ENCODE measurements around the gene CCDC68.

Gene CCDC68

GRCh38 chr18:54949588-54949987 is 9.7 kb downstream of the CCDC68 start:
- peaks cover 19% of the 10 kb centered on the region for H3K4me1 ChIP-seq (ENCODE audit: insufficient read depth, low read length, poor library complexity, severe bottlenecking)
- no peaks in the 10 kb centered on the region for H4K20me1 ChIP-seq (ENCODE audit: insufficient read depth, low read length, poor library complexity, severe bottlenecking)
- no peak overlapping the region for H3K4me2 ChIP-seq (ENCODE audit: low read depth, low read length, poor library complexity, severe bottlenecking)
- no peaks in the 10 kb centered on the region for H3F3A ChIP-seq (ENCODE audit: low read depth)
- H3K79me2 ChIP-seq (ENCODE audit: insufficient read depth, low read length) = no peaks in the 10 kb centered on the region
- no peaks in the 10 kb centered on the region for H3K9me3 ChIP-seq (ENCODE audit: insufficient read depth, low read depth, low read length)
- no peak overlapping the region for H3K4me3 ChIP-seq (ENCODE audit: low read length, poor library complexity, severe bottlenecking)
- no peaks in the 10 kb centered on the region for H3K27me3 ChIP-seq (ENCODE audit: insufficient read depth, low read length, poor library complexity, severe bottlenecking)
- H2AFZ ChIP-seq (ENCODE audit: low read length) = no peak overlapping the region
- no peaks in the 10 kb centered on the region for H3K9me2 ChIP-seq (replicated peaks; ENCODE audit: low read depth, low read length)
- no peaks in the 10 kb centered on the region for H3K36me3 ChIP-seq (ENCODE audit: insufficient read depth, low read length)
- no peak overlapping the region for H3K9ac ChIP-seq (ENCODE audit: low read depth, low read length, poor library complexity, severe bottlenecking)
- no peak for TF ChIP-seq CTCF (conservative IDR thresholded peaks at IDR 0.05; ENCODE audit: low read length)
- TF ChIP-seq EZH2phosphoT487 (IDR thresholded peaks at IDR 0.05; ENCODE audit: borderline replicate concordance) = no peak

- H3K9ac ChIP-seq (ENCODE audit: low read depth, low read length, poor library complexity, severe bottlenecking) = no peak overlapping the region
- peak overlapping the region; percentile 58 for H2AFZ ChIP-seq (ENCODE audit: low read length)
- H3K27me3 ChIP-seq (ENCODE audit: insufficient read depth, low read length, poor library complexity, severe bottlenecking) = no peaks in the 10 kb centered on the region
- no peak overlapping the region for H3K4me2 ChIP-seq (ENCODE audit: low read depth, low read length, poor library complexity, severe bottlenecking)
- no peaks in the 10 kb centered on the region for H3F3A ChIP-seq (ENCODE audit: low read depth)
- no peaks in the 10 kb centered on the region for H4K20me1 ChIP-seq (ENCODE audit: insufficient read depth, low read length, poor library complexity, severe bottlenecking)
- H3K9me3 ChIP-seq (ENCODE audit: insufficient read depth, low read depth, low read length) = no peaks in the 10 kb centered on the region
- no peaks in the 10 kb centered on the region for H3K79me2 ChIP-seq (ENCODE audit: insufficient read depth, low read length)
- no peaks in the 10 kb centered on the region for H3K36me3 ChIP-seq (ENCODE audit: insufficient read depth, low read length)
- no peaks in the 10 kb centered on the region for H3K9me2 ChIP-seq (replicated peaks; ENCODE audit: low read depth, low read length)
- no peak overlapping the region for H3K4me3 ChIP-seq (ENCODE audit: low read length, poor library complexity, severe bottlenecking)
- peaks cover 19% of the 10 kb centered on the region for H3K4me1 ChIP-seq (ENCODE audit: insufficient read depth, low read length, poor library complexity, severe bottlenecking)
- TF ChIP-seq CTCF (conservative IDR thresholded peaks at IDR 0.05; ENCODE audit: low read length) (no peak), EZH2phosphoT487 (IDR thresholded peaks at IDR 0.05; ENCODE audit: borderline replicate concordance) (no peak)
Measured at GRCh38 chr18:54948350-54948837, 10.9 kb downstream of the CCDC68 start.

- H3K79me2 ChIP-seq (ENCODE audit: insufficient read depth, low read length) = no peaks in the 10 kb centered on the region
Measured at GRCh38 chr18:54947091-54947490, 12.2 kb downstream of the CCDC68 start.

More at GRCh38 chr18:54947091-54947490, 12.2 kb downstream of the CCDC68 start:
- Histone ChIP-seq H3K9me2 (replicated peaks; ENCODE audit: low read depth, low read length) (no peaks in the 10 kb centered on the region), H3K27me3 (ENCODE audit: insufficient read depth, low read length, poor library complexity, severe bottlenecking) (no peaks in the 10 kb centered on the region), H3K4me2 (ENCODE audit: low read depth, low read length, poor library complexity, severe bottlenecking) (peak overlapping the region; percentile 90), H4K20me1 (ENCODE audit: insufficient read depth, low read length, poor library complexity, severe bottlenecking) (no peaks in the 10 kb centered on the region), H3K4me3 (ENCODE audit: low read length, poor library complexity, severe bottlenecking) (peak overlapping the region; percentile 88), H3K4me1 (ENCODE audit: insufficient read depth, low read length, poor library complexity, severe bottlenecking) (peaks cover 19% of the 10 kb centered on the region), H3F3A (ENCODE audit: low read depth) (no peaks in the 10 kb centered on the region), H3K9me3 (ENCODE audit: insufficient read depth, low read depth, low read length) (no peaks in the 10 kb centered on the region), H3K36me3 (ENCODE audit: insufficient read depth, low read length) (no peaks in the 10 kb centered on the region), H2AFZ (ENCODE audit: low read length) (peak overlapping the region; percentile 98), H3K9ac (ENCODE audit: low read depth, low read length, poor library complexity, severe bottlenecking) (no peak overlapping the region)
- TF ChIP-seq EZH2phosphoT487 (IDR thresholded peaks at IDR 0.05; ENCODE audit: borderline replicate concordance) = no peak
- TF ChIP-seq CTCF (conservative IDR thresholded peaks at IDR 0.05; ENCODE audit: low read length) = no peak

Data from Loucy (cell line).